Gastroesophageal sphincter (tissue), 4 donors: ENCODE measurements around the gene ZNF225. TPM values are rescaled to one million over a fixed set of nuclear protein-coding genes. Genes with fewer than 3 reads are reported as not detected.

Source experiments
- ATAC-seq: fragments of 150-250 bp; one replicate; pipeline ENCODE4 v1.9.1; 2016; ENCODE audit warnings: mild to moderate bottlenecking, moderate library complexity
- H3K27ac ChIP-seq, 4 donors: fragments of 200-600 bp; sonication (generic) in 3 of 4; 1 replicate in 3 of 4; 2 replicates in 1 of 4; pipeline ENCODE4 v1.5.1; 2016 to 2019
- H3K27me3 ChIP-seq: fragments of 200-600 bp; sonication (generic); one replicate; pipeline ENCODE4 v1.5.1; 2019
- H3K36me3 ChIP-seq, 2 donors: fragments of 200-600 bp; sonication (generic); one replicate each; pipeline ENCODE4 v1.5.1; 2019; ENCODE audit warnings: control low read depth in 1 of 2
- H3K4me1 ChIP-seq, 3 donors: fragments of 200-600 bp; sonication (generic); 1 replicate in 2 of 3; 2 replicates in 1 of 3; pipeline ENCODE4 v1.5.1; 2016 to 2019; ENCODE audit warnings: control low read depth in 2 of 3
- H3K4me3 ChIP-seq, 2 donors: fragments of 200-600 bp; sonication (generic); one replicate each; pipeline ENCODE4 v1.5.1; 2019; ENCODE audit warnings: mild to moderate bottlenecking in 1 of 2, moderate library complexity in 1 of 2
- H3K9me3 ChIP-seq, 3 donors: fragments of 200-600 bp; sonication (generic); one replicate each; pipeline ENCODE4 v1.5.1; 2017 to 2019; ENCODE audit warnings: control low read depth in 2 of 3
- EP300 ChIP-seq: sonication (generic); formaldehyde crosslinking; IDR thresholded peaks from one replicate; pipeline ENCODE4 v1.6.1; 2017; ENCODE audit warnings: antibody characterized with exemption, mild to moderate bottlenecking
- POLR2A ChIP-seq, 2 donors: fragments of 450-650 bp; IDR thresholded peaks; one replicate each; pipeline ENCODE4 v1.6.1; 2017; ENCODE audit warnings: antibody characterized with exemption in 2 of 2, mild to moderate bottlenecking in 2 of 2, moderate library complexity in 1 of 2
- POLR2AphosphoS5 ChIP-seq: sonication (generic); formaldehyde crosslinking; IDR thresholded peaks from one replicate; pipeline ENCODE4 v1.6.1; 2017; ENCODE audit warnings: antibody characterized with exemption
- WGBS, 2 donors: methylation state at CpG; one replicate each; pipeline ENCODE4 v1.1.5; 2018; ENCODE audit warnings: low coverage in 1 of 2; 5-methylcytosine and 5-hydroxymethylcytosine counted together
- total RNA-seq, 4 donors: library from RNA; depleted of rRNA; stranded (reverse); fragments of >200 nt; gene quantifications; one replicate each; pipeline ENCODE4 v1.1.0, GENCODE V29; 2016
- TF ChIP-seq, protein P1 (sequence below), 4 experiments: fragments of 200-600 bp in 2 of 4; fragments of 450-650 bp in 2 of 4; sonication (generic) in 1 of 4; IDR thresholded peaks; one replicate each; pipeline ENCODE4 v1.5.1; 2017 to 2019; ENCODE audit warnings: antibody characterized with exemption in 4 of 4, mild to moderate bottlenecking in 2 of 4, moderate library complexity in 2 of 4

ZNF225 gene
- 1 to 10 TPM; 4.3 to 4.5 (median 4.4) TPM for total RNA-seq

DNA sequence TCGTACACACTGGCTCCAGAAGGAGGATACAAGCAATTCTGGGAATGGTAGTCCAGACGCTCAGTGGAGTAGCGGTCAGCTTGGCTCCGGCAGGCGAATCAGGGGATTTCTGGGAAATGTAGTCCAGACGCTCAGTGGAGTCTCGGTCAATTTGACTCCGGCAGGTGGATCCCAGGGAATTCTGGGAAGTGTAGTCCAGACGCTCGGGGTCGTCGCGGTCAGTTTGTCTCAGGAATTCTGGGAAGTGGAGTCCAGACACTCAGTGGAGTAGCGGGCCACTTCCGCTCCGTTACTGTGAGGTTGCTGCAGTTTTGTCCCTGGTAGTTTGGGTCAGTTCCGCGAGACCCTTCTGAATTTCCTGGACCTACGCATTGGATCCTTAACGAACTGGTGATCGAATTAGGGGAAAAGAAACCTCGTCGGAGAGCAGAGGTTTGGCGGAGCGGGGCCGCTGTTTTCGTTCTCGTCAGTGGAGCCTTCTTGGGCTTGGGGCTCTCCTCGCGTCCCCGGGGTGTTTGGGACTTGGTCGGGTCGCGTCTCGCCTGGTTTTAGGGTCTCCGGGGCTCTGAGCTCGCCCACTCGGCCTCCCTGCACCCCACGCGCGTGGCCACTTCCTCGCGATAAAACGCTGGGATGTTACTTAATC lies at the start of gene ZNF225:
ZNF225 (plus strand) TSS at position 262 of the 646 bp plus-strand sequence. CDS start 2,429 bp downstream, outside the sequence.
- Histone ChIP-seq H3K9me3 (peaks cover 0 to 31% (median 3%) of the 10 kb centered on the region in 3 donors), H3K4me1 (peaks cover 3 to 27% (median 6%) of the 10 kb centered on the region in 3 donors), H3K27me3 (no peaks in the 10 kb centered on the region), H3K4me3 (peak within 1 kb of the TSS; percentile 67 to 83), H3K27ac (peak within 1 kb of the TSS; percentile 45 to 83 (median 80)), H3K36me3 (peaks cover 0 to 36% of the 10 kb centered on the region in 2 donors)
- 0 to 1% methylated on average over 7 to 19 of the region's 44 CpGs for WGBS, 2 donors
- peak; percentile 100 for ATAC-seq
- TF ChIP-seq POLR2AphosphoS5 (peak; percentile 84), EP300 (no peak)

DNA sequence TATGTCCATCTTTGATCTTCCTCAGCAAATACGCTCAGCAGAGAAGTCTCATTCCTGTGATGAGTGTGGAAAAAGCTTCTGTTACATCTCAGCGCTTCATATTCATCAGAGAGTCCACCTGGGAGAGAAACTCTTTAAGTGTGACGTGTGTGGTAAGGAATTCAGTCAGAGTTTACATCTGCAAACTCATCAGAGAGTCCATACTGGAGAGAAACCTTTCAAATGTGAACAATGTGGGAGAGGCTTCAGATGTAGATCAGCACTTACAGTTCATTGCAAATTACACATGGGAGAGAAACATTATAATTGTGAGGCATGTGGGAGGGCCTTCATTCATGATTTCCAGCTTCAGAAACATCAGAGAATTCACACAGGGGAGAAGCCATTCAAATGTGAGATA lies 46.9 kb upstream of the ZNF225 start:
- ATAC-seq: no peak
- WGBS, 2 donors: 0% methylated on average over 1 of the region's 3 CpGs; no CpG with 5 or more reads in 1 of the 2 donors
- H3K9me3 ChIP-seq: peaks cover 0 to 93% (median 3%) of the 10 kb centered on the region in 3 donors
- H3K4me3 ChIP-seq: no peak overlapping the region
- peaks cover 16 to 70% of the 10 kb centered on the region in 2 donors for H3K36me3 ChIP-seq
- no peaks in the 10 kb centered on the region for H3K27me3 ChIP-seq
- no peak overlapping the region for H3K27ac ChIP-seq
- TF ChIP-seq POLR2AphosphoS5 (no peak), POLR2A (IDR thresholded peaks at IDR 0.05) (no peak), EP300 (no peak)
- TF ChIP-seq, protein P1, sequence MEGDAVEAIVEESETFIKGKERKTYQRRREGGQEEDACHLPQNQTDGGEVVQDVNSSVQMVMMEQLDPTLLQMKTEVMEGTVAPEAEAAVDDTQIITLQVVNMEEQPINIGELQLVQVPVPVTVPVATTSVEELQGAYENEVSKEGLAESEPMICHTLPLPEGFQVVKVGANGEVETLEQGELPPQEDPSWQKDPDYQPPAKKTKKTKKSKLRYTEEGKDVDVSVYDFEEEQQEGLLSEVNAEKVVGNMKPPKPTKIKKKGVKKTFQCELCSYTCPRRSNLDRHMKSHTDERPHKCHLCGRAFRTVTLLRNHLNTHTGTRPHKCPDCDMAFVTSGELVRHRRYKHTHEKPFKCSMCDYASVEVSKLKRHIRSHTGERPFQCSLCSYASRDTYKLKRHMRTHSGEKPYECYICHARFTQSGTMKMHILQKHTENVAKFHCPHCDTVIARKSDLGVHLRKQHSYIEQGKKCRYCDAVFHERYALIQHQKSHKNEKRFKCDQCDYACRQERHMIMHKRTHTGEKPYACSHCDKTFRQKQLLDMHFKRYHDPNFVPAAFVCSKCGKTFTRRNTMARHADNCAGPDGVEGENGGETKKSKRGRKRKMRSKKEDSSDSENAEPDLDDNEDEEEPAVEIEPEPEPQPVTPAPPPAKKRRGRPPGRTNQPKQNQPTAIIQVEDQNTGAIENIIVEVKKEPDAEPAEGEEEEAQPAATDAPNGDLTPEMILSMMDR (IDR thresholded peaks at IDR 0.05): no peak
- peaks cover 0 to under 1% (median 0%) of the 10 kb centered on the region in 3 donors for H3K4me1 ChIP-seq

DNA sequence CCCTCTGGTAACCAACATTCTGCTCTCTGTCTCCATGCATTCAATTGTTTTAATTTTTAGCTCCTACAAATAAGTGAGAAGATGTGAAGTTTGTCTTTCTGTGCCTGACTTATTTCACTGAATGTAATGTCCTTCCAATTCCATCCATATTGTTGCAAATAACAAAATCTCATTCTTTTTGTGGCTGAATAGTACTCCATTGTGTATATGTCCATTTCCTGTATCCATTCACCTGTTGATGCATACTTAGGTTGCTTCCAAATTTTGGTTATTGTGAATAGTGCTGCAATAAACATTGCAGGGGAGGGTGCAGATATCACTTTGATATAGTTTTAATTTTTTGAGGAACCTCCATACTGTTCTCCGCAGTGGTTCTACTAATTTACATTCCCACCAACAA lies 43.8 kb upstream of the ZNF225 start:
- ATAC-seq: no peak
- H3K4me1 ChIP-seq: peaks cover 4 to 15% (median 5%) of the 10 kb centered on the region in 3 donors
- no peak overlapping the region for H3K4me3 ChIP-seq
- peaks cover 0 to 63% (median 3%) of the 10 kb centered on the region in 3 donors for H3K9me3 ChIP-seq
- TF ChIP-seq POLR2AphosphoS5 (no peak), EP300 (no peak), POLR2A (IDR thresholded peaks at IDR 0.05) (no peak)
- TF ChIP-seq, protein P1 (IDR thresholded peaks at IDR 0.05): no peak
- peaks cover 13 to 38% of the 10 kb centered on the region in 2 donors for H3K36me3 ChIP-seq
- WGBS, 2 donors: 100% methylated on average over 1 of the region's 1 CpG
- no peak overlapping the region for H3K27ac ChIP-seq
- no peaks in the 10 kb centered on the region for H3K27me3 ChIP-seq

DNA sequence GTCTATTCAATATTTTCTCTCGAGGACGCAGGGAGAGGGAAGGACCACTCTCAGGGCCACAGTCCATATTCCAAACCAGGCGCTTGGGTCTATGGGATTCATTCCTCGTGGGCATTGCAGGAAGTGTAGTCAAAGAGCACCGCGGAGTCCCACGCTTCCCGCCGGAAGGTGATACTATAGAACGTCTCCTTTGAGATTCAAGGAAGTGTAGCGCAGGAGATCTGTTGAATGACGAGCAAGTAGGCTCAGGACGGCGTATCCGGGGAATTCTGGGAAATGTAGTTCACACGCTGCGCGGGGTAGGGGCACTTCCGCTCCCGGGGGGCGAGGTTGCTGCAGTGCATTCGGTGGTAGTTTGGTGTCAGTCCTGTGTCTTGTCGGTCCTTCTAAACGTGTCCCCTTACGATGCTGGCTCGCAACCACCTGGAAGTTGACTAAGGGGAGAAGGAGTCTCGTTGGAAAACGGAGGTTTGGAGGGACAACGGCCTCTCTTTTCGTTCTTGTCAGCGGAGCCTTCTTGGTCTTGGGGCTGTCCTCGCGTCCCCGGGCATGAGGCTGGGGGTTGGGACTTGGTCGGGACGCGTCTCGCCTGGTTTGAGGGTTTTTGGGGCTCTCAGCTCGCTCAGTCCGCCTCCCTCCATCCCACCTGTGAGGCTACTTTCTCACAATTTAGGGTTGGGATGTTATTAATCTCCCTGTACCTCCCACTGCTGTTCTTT lies 41.2 kb upstream of the ZNF225 start, which contains the start of gene ZNF284:
ZNF284 (plus strand) TSS at position 336 of the 719 bp plus-strand sequence. CDS start 4,231 bp downstream, outside the sequence.
- Histone ChIP-seq H3K4me3 (peak within 1 kb of the TSS; percentile 58 to 62), H3K4me1 (peaks cover 4 to 15% (median 5%) of the 10 kb centered on the region in 3 donors), H3K27ac (peak within 1 kb of the TSS in 3 of 4 donors; percentile 71 to 77 (median 71)), H3K9me3 (peaks cover 0 to 37% (median 0%) of the 10 kb centered on the region in 3 donors), H3K36me3 (peaks cover 0 to 20% of the 10 kb centered on the region in 2 donors), H3K27me3 (no peaks in the 10 kb centered on the region)
- TF ChIP-seq POLR2A (IDR thresholded peaks at IDR 0.05) (no peak), POLR2AphosphoS5 (peak; percentile 53)
- 0% methylated on average over 9 to 23 of the region's 40 CpGs for WGBS, 2 donors
- ATAC-seq: peak; percentile 99

DNA sequence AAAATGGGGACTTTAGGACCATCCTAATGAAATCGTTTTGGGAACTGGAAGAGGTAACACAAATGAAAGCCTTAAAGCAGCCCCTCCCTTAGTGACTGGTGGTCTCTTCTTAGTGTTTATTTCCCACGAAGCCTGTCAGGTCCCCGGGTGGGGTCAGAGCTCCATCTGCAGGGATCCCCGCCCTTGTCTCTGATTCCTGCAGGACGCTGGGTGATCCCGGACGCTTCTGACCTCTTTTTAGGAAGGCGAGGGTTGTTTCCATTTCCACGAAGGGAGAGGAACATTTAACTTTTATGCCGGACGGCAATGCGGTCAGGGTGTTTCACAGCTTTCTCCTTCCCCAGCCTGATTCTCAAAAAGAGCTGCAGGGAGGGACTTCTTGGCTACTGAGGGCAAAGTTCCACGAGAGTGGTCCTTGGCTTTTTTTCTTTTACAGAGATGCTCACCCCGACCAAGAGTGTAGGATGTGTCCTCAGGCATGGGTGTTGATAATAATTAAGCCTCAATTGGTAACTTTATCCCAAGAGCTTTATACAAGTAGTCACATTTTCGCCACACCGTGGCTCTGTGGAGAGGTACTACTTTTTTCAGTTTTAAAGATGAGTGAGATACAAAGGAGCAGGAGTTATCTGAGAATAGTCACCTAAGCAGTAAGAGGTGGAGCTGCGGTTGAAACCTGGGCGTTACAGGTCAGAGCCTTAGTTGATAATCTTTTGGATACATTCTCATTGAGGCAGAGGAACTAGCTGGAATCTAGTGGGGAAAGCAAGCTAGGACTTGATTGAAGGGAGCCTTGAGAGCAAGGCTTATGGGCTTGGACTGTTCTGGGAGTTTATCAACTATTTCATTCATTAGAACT lies 40.4 kb upstream of the ZNF225 start:
- 32 to 48% methylated on average over 6 to 9 of the region's 18 CpGs for WGBS, 2 donors
- ATAC-seq: no peak

More for the DNA sequence above, 40.4 kb upstream of the ZNF225 start:
- Histone ChIP-seq H3K4me1 (peaks cover 4 to 15% (median 5%) of the 10 kb centered on the region in 3 donors), H3K4me3 (peak overlapping the region; percentile 58 to 62), H3K9me3 (peaks cover 0 to 29% (median 0%) of the 10 kb centered on the region in 3 donors), H3K36me3 (peaks cover 0 to 20% of the 10 kb centered on the region in 2 donors), H3K27ac (peak overlapping the region in 2 of 4 donors; percentile 71), H3K27me3 (no peaks in the 10 kb centered on the region)
- TF ChIP-seq, protein P1 (IDR thresholded peaks at IDR 0.05): no peak
- TF ChIP-seq POLR2A (IDR thresholded peaks at IDR 0.05) (no peak), POLR2AphosphoS5 (no peak), EP300 (no peak)
